Measurements from ENCODE around the gene ITM2C.
A peak's percentile ranks its signal among the peaks of the same experiment; 100 is the strongest.

ITM2C gene

DNA sequence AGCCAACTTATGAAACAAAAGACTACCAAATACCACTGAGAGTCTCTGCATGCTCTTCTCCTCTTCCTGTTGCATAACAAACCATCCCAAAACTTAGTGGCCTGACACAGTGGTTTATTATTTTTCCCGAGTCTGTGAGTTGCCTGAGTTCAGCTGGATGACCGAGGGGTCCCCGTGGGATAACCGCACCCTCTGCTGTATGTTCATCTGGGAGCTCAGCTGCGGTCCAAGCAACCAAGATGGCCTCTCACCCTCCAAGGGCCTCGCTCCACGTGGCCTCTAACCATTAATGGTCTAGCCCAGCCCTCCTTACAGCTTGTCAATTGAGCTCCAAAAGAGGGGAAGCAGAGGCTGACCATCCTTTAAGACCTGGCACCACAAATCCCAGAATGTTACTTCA lies 17.1 kb downstream of the ITM2C start:
- Mint-ChIP-seq H3K36me3 (ENCODE audit: insufficient read depth) (peaks cover 15% of the 10 kb centered on the region), H3K4me3 (no peak overlapping the region), H3K9me3 (no peaks in the 10 kb centered on the region), H3K27ac (peak overlapping the region in 1 of 2 donors; percentile 20), H3K27me3 (peaks cover 0 to 10% of the 10 kb centered on the region in 2 donors), H3K4me1 (ENCODE audit: low read depth in 2 of 2) (peaks cover 16 to 23% of the 10 kb centered on the region in 2 donors)
- ATAC-seq (replicated peaks) (no peak), DNase-seq (no peak)

DNA sequence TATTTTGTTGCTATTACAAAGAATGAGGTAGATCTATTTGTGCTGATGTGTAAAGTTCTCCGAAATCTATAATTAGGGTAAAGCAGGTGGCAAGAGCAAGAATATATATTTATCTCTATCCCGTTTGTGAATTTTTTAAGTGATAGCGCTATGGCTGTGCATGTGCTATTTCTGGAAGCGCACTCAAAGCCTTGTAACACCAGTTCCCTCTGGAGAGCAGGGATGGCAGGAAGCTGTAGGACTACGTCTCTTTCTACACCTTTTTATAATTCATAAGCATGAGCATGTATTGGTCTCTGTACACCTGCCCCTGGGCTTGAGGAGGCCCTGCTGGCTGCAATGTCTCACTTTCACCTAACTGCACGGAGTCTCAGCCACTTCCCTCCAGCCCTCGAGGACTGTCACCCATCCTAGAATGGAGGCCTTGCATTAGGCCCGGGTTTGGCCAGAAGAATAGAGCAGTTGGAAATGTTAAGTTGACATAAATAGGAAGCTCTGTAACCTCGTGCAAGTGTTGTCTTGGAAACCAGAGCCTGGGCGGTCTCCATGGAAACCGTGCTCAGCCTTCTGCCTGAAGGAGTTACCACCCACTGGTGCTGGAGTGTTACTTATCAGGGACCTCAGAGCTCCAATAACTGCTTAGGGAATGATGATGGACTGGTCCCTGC lies 20.9 kb downstream of the ITM2C start:
- Mint-ChIP-seq H3K4me1 (ENCODE audit: low read depth in 2 of 2) (peaks cover 0 to 3% of the 10 kb centered on the region in 2 donors), H3K9me3 (no peaks in the 10 kb centered on the region), H3K27me3 (peaks cover 0 to 29% of the 10 kb centered on the region in 2 donors), H3K4me3 (no peak overlapping the region), H3K27ac (peak overlapping the region in 1 of 2 donors; percentile 9), H3K36me3 (ENCODE audit: insufficient read depth) (peaks cover 8% of the 10 kb centered on the region)
- DNase-seq (no peak), ATAC-seq (replicated peaks) (no peak)

DNA sequence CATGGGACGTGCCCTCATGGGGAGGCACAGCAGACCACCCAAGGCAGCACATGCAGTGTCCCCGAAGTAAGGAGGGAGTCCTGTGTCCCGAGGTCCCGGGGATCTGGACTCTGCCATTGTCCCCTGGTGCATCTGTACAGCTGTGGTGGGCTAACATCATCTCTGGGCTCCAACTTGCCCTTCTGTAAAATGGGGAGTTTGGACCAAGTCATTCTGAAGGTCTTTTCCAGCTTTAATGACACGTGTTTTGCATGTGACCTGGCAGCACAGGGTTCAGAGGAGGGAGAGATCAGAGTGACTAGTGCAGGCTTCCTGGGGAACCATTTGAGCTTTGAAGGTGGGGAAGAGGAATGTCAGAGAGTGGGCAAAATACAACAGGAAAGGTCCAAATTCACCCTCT lies 21.5 kb downstream of the ITM2C start:
- Mint-ChIP-seq H3K27me3 (peaks cover 0 to 33% of the 10 kb centered on the region in 2 donors), H3K9me3 (no peaks in the 10 kb centered on the region), H3K4me1 (ENCODE audit: low read depth in 2 of 2) (peaks cover 0 to 4% of the 10 kb centered on the region in 2 donors), H3K27ac (no peak overlapping the region), H3K36me3 (ENCODE audit: insufficient read depth) (peaks cover 8% of the 10 kb centered on the region), H3K4me3 (no peak overlapping the region)
- no peak for DNase-seq
- ATAC-seq (replicated peaks): no peak

DNA sequence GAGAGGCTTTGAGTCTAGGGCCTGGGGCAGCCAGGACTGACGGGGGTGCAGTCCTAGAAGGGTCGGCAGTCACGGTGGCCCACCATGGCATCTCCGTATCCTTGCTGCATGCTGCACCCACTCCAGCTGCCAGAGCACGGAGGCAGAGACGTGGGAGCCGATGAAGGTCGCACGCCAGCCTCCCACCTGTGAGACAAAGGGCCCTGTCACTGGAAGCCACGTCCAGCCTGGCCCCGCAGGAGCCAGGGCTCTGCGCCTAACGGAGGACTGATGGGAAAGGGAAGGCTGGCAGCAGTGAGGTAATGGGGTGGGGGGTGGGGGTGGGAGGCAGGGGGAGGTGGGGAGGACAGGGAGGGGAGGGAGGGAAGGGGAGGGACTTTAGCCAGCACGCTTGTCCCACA lies 21.9 kb downstream of the ITM2C start:
- H3K4me1 Mint-ChIP-seq (ENCODE audit: low read depth in 2 of 2): peaks cover 0 to 5% of the 10 kb centered on the region in 2 donors
- peaks cover 0 to 38% of the 10 kb centered on the region in 2 donors for H3K27me3 Mint-ChIP-seq
- H3K9me3 Mint-ChIP-seq: no peaks in the 10 kb centered on the region
- H3K4me3 Mint-ChIP-seq: no peak overlapping the region
- peaks cover 8% of the 10 kb centered on the region for H3K36me3 Mint-ChIP-seq (ENCODE audit: insufficient read depth)
- no peak overlapping the region for H3K27ac Mint-ChIP-seq
- no peak for ATAC-seq (replicated peaks)
- no peak for DNase-seq

DNA sequence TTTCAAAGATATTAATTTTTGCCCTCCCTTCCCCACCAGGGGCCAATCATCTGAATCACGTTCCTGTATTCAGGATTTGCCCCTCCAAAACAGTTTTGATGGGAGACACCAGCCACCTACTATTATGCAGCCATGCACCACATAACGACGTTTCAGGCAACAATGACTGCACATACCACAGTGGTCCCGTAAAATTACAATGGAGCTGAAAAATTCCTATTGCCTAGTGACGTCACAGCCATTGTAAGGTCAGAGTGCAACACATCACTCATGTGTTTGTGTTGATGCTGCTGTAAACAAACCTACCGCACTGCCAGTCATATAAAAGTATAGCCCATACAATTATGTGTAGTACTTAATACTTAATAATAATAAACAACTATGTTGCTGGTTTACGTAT lies 22.6 kb downstream of the ITM2C start:
- ATAC-seq (replicated peaks): no peak
- H3K27ac Mint-ChIP-seq: no peak overlapping the region
- DNase-seq: no peak
- H3K36me3 Mint-ChIP-seq (ENCODE audit: insufficient read depth): peaks cover 3% of the 10 kb centered on the region
- peaks cover 2 to 45% of the 10 kb centered on the region in 2 donors for H3K27me3 Mint-ChIP-seq
- no peaks in the 10 kb centered on the region for H3K9me3 Mint-ChIP-seq
- peaks cover 0 to 5% of the 10 kb centered on the region in 2 donors for H3K4me1 Mint-ChIP-seq (ENCODE audit: low read depth in 2 of 2)
- H3K4me3 Mint-ChIP-seq: no peak overlapping the region

DNA sequence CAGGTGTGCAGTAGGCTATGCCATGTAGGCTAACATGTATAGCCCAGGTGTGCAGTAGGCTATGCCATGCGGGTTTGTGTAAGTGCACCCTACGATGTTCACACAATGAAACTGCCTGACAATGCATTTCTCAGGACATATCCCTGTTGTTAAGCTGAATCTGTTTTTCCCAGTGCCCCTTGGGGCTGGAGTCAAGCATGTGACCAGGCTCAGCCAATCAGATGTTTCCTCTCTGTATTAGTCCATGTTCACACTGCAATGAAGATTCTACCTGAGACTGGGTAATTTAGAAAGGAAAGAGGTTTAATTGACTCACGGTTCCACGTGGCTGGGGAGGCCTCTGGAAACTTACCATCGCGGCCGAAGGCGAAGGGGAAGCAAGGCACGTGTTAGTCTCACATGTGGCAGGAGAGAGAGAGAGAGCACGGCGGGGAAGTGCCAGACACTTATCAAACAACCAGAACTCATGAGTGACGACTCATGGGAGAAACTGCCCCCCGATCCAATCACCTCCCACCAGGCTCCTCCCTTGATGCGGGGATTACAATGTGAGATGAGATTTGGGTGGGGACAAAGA lies 24.2 kb downstream of the ITM2C start:
- Mint-ChIP-seq H3K4me1 (ENCODE audit: low read depth in 2 of 2) (peaks cover 0 to 9% of the 10 kb centered on the region in 2 donors), H3K27me3 (peaks cover 12 to 57% of the 10 kb centered on the region in 2 donors), H3K4me3 (no peak overlapping the region), H3K9me3 (no peaks in the 10 kb centered on the region), H3K36me3 (ENCODE audit: insufficient read depth) (peaks cover 2% of the 10 kb centered on the region), H3K27ac (peak overlapping the region in 1 of 2 donors; percentile 54)
- no peak for DNase-seq
- no peak for ATAC-seq (replicated peaks)

DNA sequence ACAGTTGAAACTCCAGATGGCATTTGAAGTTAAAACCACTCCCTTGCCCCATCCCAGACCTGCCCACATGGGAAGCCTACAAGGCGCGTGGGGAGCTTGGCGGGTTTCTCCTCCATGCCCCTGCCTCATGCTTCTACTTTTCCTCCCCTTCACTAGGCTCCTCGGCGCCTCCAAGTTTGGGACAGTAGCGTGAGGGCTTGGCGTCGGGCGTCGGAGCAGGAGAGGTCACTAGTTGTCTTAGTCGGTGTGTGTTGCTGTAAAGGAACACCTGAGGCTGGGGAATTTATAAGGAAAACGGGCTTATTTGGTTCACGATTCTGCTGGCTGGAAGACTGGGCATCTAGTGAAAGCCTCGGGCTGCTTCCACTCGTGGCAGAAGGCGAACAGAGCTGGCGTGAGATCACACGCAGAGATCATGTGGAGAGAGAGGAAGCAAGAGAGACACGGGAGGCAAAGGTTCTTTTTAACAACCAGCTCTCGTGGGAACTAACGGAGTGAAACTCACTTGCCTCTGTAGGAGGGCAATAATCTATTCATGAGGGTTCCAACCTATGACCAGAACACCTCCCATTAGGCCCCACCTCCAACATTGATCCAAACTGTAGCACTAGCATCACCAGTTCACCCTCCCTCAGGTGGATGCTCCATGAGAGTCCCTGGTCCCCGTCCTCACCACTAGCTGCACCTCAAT lies 25.3 kb downstream of the ITM2C start:
- H3K4me1 Mint-ChIP-seq (ENCODE audit: low read depth in 2 of 2): peaks cover 3 to 18% of the 10 kb centered on the region in 2 donors
- ATAC-seq (replicated peaks) (no peak), DNase-seq (no peak)
- peaks cover 12 to 66% of the 10 kb centered on the region in 2 donors for H3K27me3 Mint-ChIP-seq
- no peak overlapping the region for H3K4me3 Mint-ChIP-seq
- H3K36me3 Mint-ChIP-seq (ENCODE audit: insufficient read depth): no peaks in the 10 kb centered on the region
- no peak overlapping the region for H3K27ac Mint-ChIP-seq
- H3K9me3 Mint-ChIP-seq: no peaks in the 10 kb centered on the region

DNA sequence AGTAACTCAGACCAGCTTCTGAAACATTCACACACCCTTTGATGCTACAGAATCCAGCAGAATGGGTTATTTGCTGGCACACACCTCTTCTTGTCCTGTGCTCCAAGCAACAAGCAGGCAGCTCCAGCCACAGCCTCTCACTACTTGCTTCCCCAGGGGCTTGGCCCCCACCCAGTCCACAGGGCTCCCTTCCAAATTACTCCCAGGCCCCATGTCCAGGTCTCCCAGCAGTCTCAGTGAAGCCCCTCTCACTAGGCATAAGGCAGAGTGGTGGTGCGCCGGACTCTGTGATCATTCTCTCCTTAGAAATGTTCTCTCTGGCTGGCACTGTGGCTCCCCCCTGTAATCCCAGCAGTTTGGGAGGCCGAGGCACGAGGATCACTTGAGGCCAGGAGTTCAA lies 25.9 kb downstream of the ITM2C start:
- peaks cover 3 to 20% of the 10 kb centered on the region in 2 donors for H3K4me1 Mint-ChIP-seq (ENCODE audit: low read depth in 2 of 2)
- no peak overlapping the region for H3K4me3 Mint-ChIP-seq
- no peak for ATAC-seq (replicated peaks)
- H3K36me3 Mint-ChIP-seq (ENCODE audit: insufficient read depth): no peaks in the 10 kb centered on the region
- H3K27me3 Mint-ChIP-seq: peaks cover 12 to 66% of the 10 kb centered on the region in 2 donors
- no peaks in the 10 kb centered on the region for H3K9me3 Mint-ChIP-seq
- H3K27ac Mint-ChIP-seq: no peak overlapping the region
- no peak for DNase-seq

DNA sequence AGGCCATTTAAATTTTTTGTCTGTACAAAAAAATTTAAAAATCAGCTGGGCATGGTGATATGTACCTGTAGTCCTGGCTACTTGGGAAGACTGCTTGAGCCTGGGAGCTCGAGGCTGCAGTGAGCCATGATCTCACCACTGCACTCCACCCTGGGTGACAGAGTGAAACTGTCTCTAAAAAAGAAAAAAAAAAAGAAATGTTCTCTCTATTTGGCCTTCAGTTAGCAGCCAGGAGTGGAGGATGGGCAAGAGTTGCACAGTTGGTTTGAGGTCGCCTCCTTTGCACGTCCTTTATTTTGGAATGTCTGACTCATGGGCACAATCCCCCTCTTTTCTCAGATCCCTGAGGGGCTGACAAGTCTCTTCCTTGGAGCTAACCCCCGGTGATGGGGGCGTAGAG lies 26.3 kb downstream of the ITM2C start:
- Mint-ChIP-seq H3K4me3 (no peak overlapping the region), H3K4me1 (ENCODE audit: low read depth in 2 of 2) (peaks cover 3 to 17% of the 10 kb centered on the region in 2 donors), H3K36me3 (ENCODE audit: insufficient read depth) (no peaks in the 10 kb centered on the region), H3K27me3 (peaks cover 12 to 63% of the 10 kb centered on the region in 2 donors), H3K9me3 (no peaks in the 10 kb centered on the region), H3K27ac (no peak overlapping the region)
- DNase-seq (no peak), ATAC-seq (replicated peaks) (no peak)

DNA sequence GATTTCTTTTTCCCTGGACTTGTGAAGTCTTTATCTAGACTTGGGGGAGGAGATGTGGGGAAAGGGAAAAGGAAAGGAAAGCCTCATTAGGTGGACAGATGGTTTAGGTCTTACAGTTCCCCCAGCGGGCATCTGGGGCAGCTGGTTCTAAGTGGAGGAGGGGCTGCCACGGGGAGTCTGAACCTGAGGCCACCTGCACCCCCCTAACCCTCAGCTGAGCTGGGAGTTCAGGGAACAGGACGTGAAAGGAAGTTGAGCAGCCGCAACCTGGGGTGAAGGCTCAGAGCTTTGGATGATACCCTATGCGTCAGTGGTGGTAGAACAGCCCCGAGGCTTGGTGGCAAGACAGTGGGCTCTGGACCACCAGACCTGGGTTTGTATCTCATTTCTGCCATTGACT lies 26.8 kb downstream of the ITM2C start:
- peaks cover 3 to 17% of the 10 kb centered on the region in 2 donors for H3K4me1 Mint-ChIP-seq (ENCODE audit: low read depth in 2 of 2)
- H3K9me3 Mint-ChIP-seq: no peaks in the 10 kb centered on the region
- ATAC-seq (replicated peaks) (no peak), DNase-seq (no peak)
- H3K4me3 Mint-ChIP-seq: no peak overlapping the region
- H3K27me3 Mint-ChIP-seq: peaks cover 13 to 63% of the 10 kb centered on the region in 2 donors
- no peaks in the 10 kb centered on the region for H3K36me3 Mint-ChIP-seq (ENCODE audit: insufficient read depth)
- H3K27ac Mint-ChIP-seq: no peak overlapping the region

DNA sequence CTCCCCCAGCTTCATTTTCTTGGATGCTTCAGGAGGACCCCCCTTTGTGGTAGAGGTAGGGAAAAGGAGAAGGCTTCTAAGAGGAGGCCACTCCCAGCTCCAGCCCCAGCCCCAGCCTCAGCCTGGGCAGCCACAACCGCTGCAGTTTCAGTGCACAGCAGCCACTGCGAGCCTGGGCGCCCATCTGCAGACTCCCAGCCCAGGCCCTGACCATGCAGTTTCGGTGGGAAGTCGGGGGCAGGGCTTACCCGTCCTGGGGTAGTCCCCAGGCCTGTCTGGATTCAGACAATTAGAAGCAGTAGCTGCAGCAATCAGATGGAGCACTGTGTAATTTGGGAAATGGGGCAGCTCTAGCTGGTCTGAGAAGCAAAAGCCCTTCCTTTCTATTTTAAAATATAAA lies 28.6 kb downstream of the ITM2C start:
- ATAC-seq (replicated peaks) (no peak), DNase-seq (no peak)
- H3K27ac Mint-ChIP-seq: no peak overlapping the region
- H3K27me3 Mint-ChIP-seq: peaks cover 25 to 77% of the 10 kb centered on the region in 2 donors
- no peaks in the 10 kb centered on the region for H3K9me3 Mint-ChIP-seq
- no peak overlapping the region for H3K4me3 Mint-ChIP-seq
- H3K36me3 Mint-ChIP-seq (ENCODE audit: insufficient read depth): no peaks in the 10 kb centered on the region
- peaks cover 3 to 17% of the 10 kb centered on the region in 2 donors for H3K4me1 Mint-ChIP-seq (ENCODE audit: low read depth in 2 of 2)

DNA sequence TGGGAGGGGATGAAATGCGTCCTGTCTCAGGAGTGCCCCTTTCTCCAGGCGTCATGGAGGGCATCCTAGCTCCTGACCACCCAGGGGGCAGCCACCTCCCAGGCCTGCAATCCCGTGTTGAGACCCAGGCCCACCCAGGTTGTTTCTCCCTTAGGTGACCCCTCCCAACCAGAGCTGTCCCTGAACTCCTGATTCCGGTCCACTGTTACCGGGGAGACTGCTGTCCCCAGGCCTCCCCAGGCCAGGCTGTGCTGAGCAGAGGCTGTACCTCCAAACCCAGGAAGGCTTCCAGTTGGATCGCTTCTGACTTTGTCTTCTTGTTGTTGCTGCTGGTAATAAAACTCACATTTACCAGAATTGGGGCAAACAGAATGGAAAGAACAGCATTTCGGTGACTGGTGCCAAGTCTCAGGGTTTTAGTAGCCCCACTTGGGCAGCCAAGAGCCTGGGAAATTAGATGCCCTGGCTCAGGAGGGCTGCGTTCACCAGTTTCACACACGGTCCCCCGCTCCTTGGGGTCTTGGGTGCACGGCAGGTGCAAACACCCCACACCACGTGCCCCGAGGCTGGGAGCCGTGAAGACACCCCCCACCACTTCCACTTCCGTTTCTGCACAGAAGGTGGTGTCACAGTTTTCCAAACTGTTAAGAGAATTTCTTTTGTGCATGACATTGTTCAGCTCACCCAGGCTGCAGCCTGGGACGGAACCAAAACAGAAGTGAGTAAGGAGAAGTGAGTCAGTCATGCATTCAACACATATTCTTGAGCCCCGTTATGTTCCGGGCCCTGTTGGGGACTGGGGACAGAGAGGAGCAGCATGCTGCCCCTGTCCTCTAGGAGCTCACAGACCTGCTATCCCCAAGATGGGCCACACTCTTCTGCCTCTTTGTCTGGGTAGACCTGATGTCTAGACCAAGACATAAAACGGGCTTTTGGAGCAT lies 29.4 kb downstream of the ITM2C start:
- DNase-seq (no peak), ATAC-seq (replicated peaks) (peak; percentile 71)
- Mint-ChIP-seq H3K4me1 (ENCODE audit: low read depth in 2 of 2) (peaks cover 3 to 17% of the 10 kb centered on the region in 2 donors), H3K27ac (peak overlapping the region in 1 of 2 donors; percentile 36), H3K9me3 (no peaks in the 10 kb centered on the region), H3K27me3 (peaks cover 25 to 74% of the 10 kb centered on the region in 2 donors), H3K4me3 (peak overlapping the region; percentile 1 to 58), H3K36me3 (ENCODE audit: insufficient read depth) (no peaks in the 10 kb centered on the region)

All from effector memory CD8-positive, alpha-beta T cell (primary cell).